Measurements from ENCODE around the gene LPCAT1. TPM values are rescaled to one million over a fixed set of nuclear protein-coding genes. Genes with fewer than 3 reads are reported as not detected.

The LPCAT1 gene
- total and polyA plus RNA-seq, 2 of the 13 experiments (the other 11 are each of a cell fraction or from before 2014, with no cell fraction given) = 29.8 to 90.6 TPM

GRCh38 chr5:1508659-1509290 is 15.0 kb downstream of the LPCAT1 start:
- ATAC-seq = no peak
- peaks cover 87% of the 10 kb centered on the region for H4K20me1 ChIP-seq (ENCODE audit: insufficient read depth, low read length)
- H3K27me3 ChIP-seq (ENCODE audit: control insufficient read depth in 1 of 2, insufficient read depth in 2 of 2, low read length in 2 of 2) = no peaks in the 10 kb centered on the region
- peaks cover 15% of the 10 kb centered on the region; the same call in 1 of the 2 replicates for H3K4me1 ChIP-seq (ENCODE audit: insufficient read depth, low read length)
- no peak for TF ChIP-seq E2F5 (CRISPR knock-in tag; conservative IDR thresholded peaks at IDR 0.05)
- TF ChIP-seq ZNF430 (CRISPR knock-in tag; IDR thresholded peaks at IDR 0.05) = no peak
- no peak for TF ChIP-seq ATM (IDR thresholded peaks at IDR 0.05; ENCODE audit: borderline replicate concordance)
- no peak for TF ChIP-seq ZNF136 (CRISPR knock-in tag; IDR thresholded peaks at IDR 0.05; ENCODE audit: low read depth)
- TF ChIP-seq ZNF275 (CRISPR knock-in tag; IDR thresholded peaks at IDR 0.05; ENCODE audit: borderline replicate concordance) = no peak
- TF ChIP-seq AGO2 (optimal IDR thresholded peaks at IDR 0.05; ENCODE audit: low read depth, low read length) = peak; percentile 57
- TF ChIP-seq NKX3-1 (CRISPR knock-in tag; IDR thresholded peaks at IDR 0.05) = no peak
- no peak for TF ChIP-seq KAT2B (IDR thresholded peaks at IDR 0.05; ENCODE audit: borderline replicate concordance, low read depth, low read length)
- peak; percentile 26; the same call in 1 of the 2 replicates for TF ChIP-seq ZNF687 (CRISPR knock-in tag; IDR thresholded peaks at IDR 0.05)
- no peak overlapping the region for H3K9ac ChIP-seq (ENCODE audit: insufficient read depth, low read depth, low read length)
- peaks cover 20 to 38% of the 10 kb centered on the region in 2 experiments for H3K36me3 ChIP-seq (replicated peaks in 1 of 2; ENCODE audit: control insufficient read depth in 1 of 2, insufficient read depth in 2 of 2, low read length in 2 of 2)
- intact Hi-C loops (cut with micrococcal nuclease; ENCODE audit: unreplicated experiment) (no loop called here), in situ Hi-C loops (cut with HindIII; ENCODE audit: extremely low pct_ligation_motif_present, low pct_unique_long_range_greater_than_20kb) (loop anchor here (25.0 kb wide), 1 partner anchor 129 kb away; no protein-coding TSS in a partner anchor)
- H3K9me3 ChIP-seq (ENCODE audit: low read length) = no peaks in the 10 kb centered on the region
- H3K79me2 ChIP-seq (ENCODE audit: insufficient read depth, low read length) = peaks cover 93% of the 10 kb centered on the region
- FAIRE-seq = no peak
- DNase-seq (ENCODE audit: low spot score) = no peak
- H2AFZ ChIP-seq (ENCODE audit: low read length) = no peak overlapping the region
- no peak overlapping the region for H3K4me3 ChIP-seq (replicated peaks in 1 of 3; ENCODE audit: insufficient read depth in 1 of 3, low read depth in 2 of 3, low read length in 3 of 3)
- no peak overlapping the region for H3K27ac ChIP-seq (ENCODE audit: extremely low read length, insufficient read depth, low read length)
- ChIA-PET POLR2A (no interaction called here), CTCF (ENCODE audit: low intra/inter-chr PET ratio, low total read pairs) (no interaction called here)
- no peak overlapping the region for H3K4me2 ChIP-seq (ENCODE audit: low read depth, low read length)
- 93% methylated on average over 20 of the region's 30 CpGs for WGBS (ENCODE audit: low lambda C conversion rate)
- BruUV-seq (replicated peaks) = no TSS peak

All from HepG2 (cell line).